ENCODE results near the gene ASB8.
"Not testable (repeated sequence)": the region's sequence is repeated elsewhere in the genome, so short reads cannot be mapped to it uniquely, and the experiment has no call there.

- TF ChIP-seq ZNF8 (CRISPR knock-in tag; IDR thresholded peaks at IDR 0.05); PATZ1 (CRISPR knock-in tag; IDR thresholded peaks at IDR 0.05; ENCODE audit: borderline replicate concordance); RARB (CRISPR knock-in tag; IDR thresholded peaks at IDR 0.05); ZNF565 (CRISPR knock-in tag; conservative IDR thresholded peaks at IDR 0.05; ENCODE audit: low read depth); CSDC2 (CRISPR knock-in tag; IDR thresholded peaks at IDR 0.05); SNAI2 (CRISPR knock-in tag; IDR thresholded peaks at IDR 0.05); BACH2 (CRISPR knock-in tag; IDR thresholded peaks at IDR 0.05; ENCODE audit: borderline replicate concordance); GLIS3 (CRISPR knock-in tag; IDR thresholded peaks at IDR 0.05); ZFP3 (CRISPR knock-in tag; IDR thresholded peaks at IDR 0.05); ISL1 (CRISPR knock-in tag; IDR thresholded peaks at IDR 0.05); ZFP30 (CRISPR knock-in tag; IDR thresholded peaks at IDR 0.05); PPARA (CRISPR knock-in tag; IDR thresholded peaks at IDR 0.05; ENCODE audit: borderline replicate concordance): not testable (repeated sequence)
- TF ChIP-seq, protein P1, sequence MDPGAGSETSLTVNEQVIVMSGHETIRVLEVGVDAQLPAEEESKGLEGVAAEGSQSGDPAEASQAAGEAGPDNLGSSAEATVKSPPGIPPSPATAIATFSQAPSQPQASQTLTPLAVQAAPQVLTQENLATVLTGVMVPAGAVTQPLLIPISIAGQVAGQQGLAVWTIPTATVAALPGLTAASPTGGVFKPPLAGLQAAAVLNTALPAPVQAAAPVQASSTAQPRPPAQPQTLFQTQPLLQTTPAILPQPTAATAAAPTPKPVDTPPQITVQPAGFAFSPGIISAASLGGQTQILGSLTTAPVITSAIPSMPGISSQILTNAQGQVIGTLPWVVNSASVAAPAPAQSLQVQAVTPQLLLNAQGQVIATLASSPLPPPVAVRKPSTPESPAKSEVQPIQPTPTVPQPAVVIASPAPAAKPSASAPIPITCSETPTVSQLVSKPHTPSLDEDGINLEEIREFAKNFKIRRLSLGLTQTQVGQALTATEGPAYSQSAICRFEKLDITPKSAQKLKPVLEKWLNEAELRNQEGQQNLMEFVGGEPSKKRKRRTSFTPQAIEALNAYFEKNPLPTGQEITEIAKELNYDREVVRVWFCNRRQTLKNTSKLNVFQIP (CRISPR knock-in tag; IDR thresholded peaks at IDR 0.05; ENCODE audit: borderline replicate concordance, low read depth), result not testable (repeated sequence)
These were observed 46.0 kb downstream of the ASB8 start for GRCh38 chr12:48111312-48111693.
